Daoy (cell line): Measurements from ENCODE around the gene SIGLEC12. TPM values are rescaled to one million over a fixed set of nuclear protein-coding genes. Genes with fewer than 3 reads are reported as not detected.
"Not testable (repeated sequence)": the region's sequence is repeated elsewhere in the genome, so short reads cannot be mapped to it uniquely, and the experiment has no call there.

Experiments used
- DNase-seq: peaks from one replicate; pipeline ENCODE4 v3.0.0-alpha.2; 2015; ENCODE audit warnings: low read depth
- total RNA-seq: library from RNA; depleted of rRNA; stranded (reverse); fragments of >200 nt; shearing (Covaris generic); gene quantifications from 2 replicates; pipeline ENCODE4 v1.2.3, GENCODE V29; 2014

The SIGLEC12 gene
- total RNA-seq, 1 experiment from 2014 or later: not detected

GRCh38 chr19:51524666-51525264, 23.2 kb upstream of the SIGLEC12 start:
- no peak for DNase-seq

- DNase-seq: no peak
These were observed 20.2 kb upstream of the SIGLEC12 start for GRCh38 chr19:51521781-51522180.

- DNase-seq: no peak
These were observed 19.8 kb upstream of the SIGLEC12 start for GRCh38 chr19:51521357-51521756.

GRCh38 chr19:51520728-51521127, 19.1 kb upstream of the SIGLEC12 start:
- no peak for DNase-seq

- peak; percentile 29 for DNase-seq
These were observed 13.4 kb upstream of the SIGLEC12 start for GRCh38 chr19:51514866-51515481.

- no peak for DNase-seq
These were observed 12.4 kb upstream of the SIGLEC12 start for GRCh38 chr19:51513968-51514367.

- peak; percentile 51 for DNase-seq
These were observed 9.8 kb upstream of the SIGLEC12 start for GRCh38 chr19:51511353-51511752.

- no peak for DNase-seq
These were observed 8.4 kb upstream of the SIGLEC12 start for GRCh38 chr19:51509823-51510660.

- no peak for DNase-seq
These were observed 6.6 kb upstream of the SIGLEC12 start for GRCh38 chr19:51508059-51508733.

- no peak for DNase-seq
These were observed 6.0 kb upstream of the SIGLEC12 start for GRCh38 chr19:51507640-51508058.

GRCh38 chr19:51507192-51507591, 5.6 kb upstream of the SIGLEC12 start:
- no peak for DNase-seq

GRCh38 chr19:51505904-51506303, 4.3 kb upstream of the SIGLEC12 start:
- DNase-seq: no peak

- DNase-seq: no peak
These were observed 2.3 kb upstream of the SIGLEC12 start for GRCh38 chr19:51503896-51504295.

- DNase-seq: no peak
These were observed 1.8 kb upstream of the SIGLEC12 start for GRCh38 chr19:51503286-51503817.

- not testable (repeated sequence) for DNase-seq
These were observed 669 bp downstream of the SIGLEC12 start for GRCh38 chr19:51500931-51501330.

- no peak for DNase-seq
These were observed 3.9 kb downstream of the SIGLEC12 start for GRCh38 chr19:51497666-51498065.

- DNase-seq: no peak
These were observed 7.8 kb downstream of the SIGLEC12 start for GRCh38 chr19:51493776-51494175.

GRCh38 chr19:51491586-51491985, 10.0 kb downstream of the SIGLEC12 start:
- no peak for DNase-seq

GRCh38 chr19:51490676-51491075, 10.9 kb downstream of the SIGLEC12 start:
- DNase-seq: peak; percentile 17

- DNase-seq: no peak
These were observed 12.5 kb downstream of the SIGLEC12 start for GRCh38 chr19:51489113-51489512.

GRCh38 chr19:51488491-51488890, 13.1 kb downstream of the SIGLEC12 start:
- DNase-seq: no peak
